Neural cell (in vitro differentiated cells): ENCODE data around the gene DGKD. TPM values are rescaled to one million over a fixed set of nuclear protein-coding genes. Genes with fewer than 3 reads are reported as not detected.

Source experiments
- H2AFZ ChIP-seq: fragments of 200-600, 300-800 bp; sonication (generic), shearing (Covaris generic); 2 replicates; pipeline ENCODE4 v1.6.0; 2014; ENCODE audit warnings: low read depth, mild to moderate bottlenecking, antibody characterized with exemption, low read length, moderate library complexity
- H3F3A ChIP-seq: fragments of 200-600 bp; shearing (Covaris generic); 2 replicates; pipeline ENCODE4 v1.6.1; 2016; ENCODE audit warnings: mild to moderate bottlenecking, moderate library complexity, mixed read lengths, antibody characterized with exemption, low read length; ENCODE audit not compliant: insufficient read depth, poor library complexity, severe bottlenecking
- H3K27ac ChIP-seq: fragments of 200-600, 300-800 bp; sonication (generic), shearing (Covaris generic); 2 replicates; pipeline ENCODE4 v1.5.1; 2014; ENCODE audit warnings: mild to moderate bottlenecking, low read length, moderate library complexity
- H3K27me3 ChIP-seq: fragments of 300-800, 200-600 bp; sonication (generic), shearing (Covaris generic); 2 replicates; pipeline ENCODE4 v1.6.0; 2014; ENCODE audit warnings: mild to moderate bottlenecking, low read depth, low read length, moderate library complexity; ENCODE audit not compliant: insufficient read depth
- H3K36me3 ChIP-seq: fragments of 300-800, 200-600 bp; sonication (generic), shearing (Covaris generic); 2 replicates; pipeline ENCODE4 v1.5.1; 2014; ENCODE audit warnings: mild to moderate bottlenecking, antibody characterized with exemption, low read length, moderate library complexity; ENCODE audit not compliant: insufficient read depth
- H3K4me2 ChIP-seq: fragments of 300-800, 200-600 bp; sonication (generic), shearing (Covaris generic); 2 replicates; pipeline ENCODE4 v1.6.0; 2014; ENCODE audit warnings: mild to moderate bottlenecking, low read length
- H3K4me3 ChIP-seq: fragments of 300-800, 200-600 bp; sonication (generic), shearing (Covaris generic); 2 replicates; pipeline ENCODE4 v1.5.1; 2014; ENCODE audit warnings: mild to moderate bottlenecking, low read length, moderate library complexity
- H3K79me2 ChIP-seq: fragments of 200-600 bp; shearing (Covaris generic); replicated peaks from 2 replicates; pipeline ENCODE4 v1.6.0; 2014; ENCODE audit warnings: mild to moderate bottlenecking, low read length, moderate library complexity; ENCODE audit not compliant: insufficient read depth
- H3K9ac ChIP-seq: fragments of 300-800, 200-600 bp; sonication (generic), shearing (Covaris generic); 2 replicates; pipeline ENCODE4 v1.6.1; 2016; ENCODE audit warnings: mild to moderate bottlenecking, low read length, mixed read lengths
- H3K9me2 ChIP-seq: fragments of 200-600 bp; shearing (Covaris generic); 2 replicates; pipeline ENCODE4 v1.6.1; 2016; ENCODE audit warnings: mild to moderate bottlenecking, low read length, mixed read lengths; ENCODE audit not compliant: insufficient read depth
- H3K9me3 ChIP-seq: fragments of 200-600, 300-800 bp; sonication (generic), shearing (Covaris generic); 2 replicates; pipeline ENCODE4 v1.6.1; 2016; ENCODE audit warnings: mild to moderate bottlenecking, mixed run types, low read length, moderate library complexity, mixed read lengths
- H4K20me1 ChIP-seq: fragments of 200-600 bp; shearing (Covaris generic); 2 replicates; pipeline ENCODE4 v1.6.1; 2016; ENCODE audit warnings: mild to moderate bottlenecking, mixed run types; ENCODE audit not compliant: insufficient read depth
- CTCF ChIP-seq: fragments of 450-650 bp; IDR thresholded peaks from 2 replicates; pipeline ENCODE4 v1.5.1; 2014; ENCODE audit warnings: antibody characterized with exemption, mild to moderate bottlenecking, moderate library complexity; ENCODE audit not compliant: poor library complexity, severe bottlenecking
- MXI1 ChIP-seq: fragments of 450-650 bp; conservative IDR thresholded peaks from 2 replicates; pipeline ENCODE4 v1.6.1; 2014; ENCODE audit warnings: antibody characterized with exemption, mild to moderate bottlenecking; ENCODE audit not compliant: poor library complexity, severe bottlenecking
- POLR2AphosphoS5 ChIP-seq: IDR thresholded peaks from 2 replicates; pipeline ENCODE4 v1.6.1; 2012
- RAD21 ChIP-seq: fragments of 450-650 bp; conservative IDR thresholded peaks from 2 replicates; pipeline ENCODE4 v1.6.1; 2014; ENCODE audit warnings: antibody characterized with exemption, mild to moderate bottlenecking, moderate library complexity
- SMC3 ChIP-seq: fragments of 450-650 bp; conservative IDR thresholded peaks from 2 replicates; pipeline ENCODE4 v1.6.1; 2014; ENCODE audit warnings: antibody characterized with exemption, mild to moderate bottlenecking, moderate library complexity; ENCODE audit not compliant: poor library complexity
- polyA plus RNA-seq: library from polyadenylated mRNA; depleted of rRNA; stranded (reverse); fragments of >200 nt; gene quantifications from 2 replicates; pipeline ENCODE4 v1.2.3, GENCODE V29; 2014
- TF ChIP-seq, protein P1 (sequence below): IDR thresholded peaks from 2 replicates; pipeline ENCODE4 v1.6.1; 2012; ENCODE audit warnings: borderline replicate concordance

Gene DGKD
- polyA plus RNA-seq, 1 donor from 2014 or later: 36.4 TPM

GRCh38 chr2:233354500-233354924 lies 218 bp downstream of the DGKD start:
- H3K79me2 ChIP-seq: peaks cover 16% of the 10 kb centered on the region
- H2AFZ ChIP-seq: no peak overlapping the region
- no peaks in the 10 kb centered on the region for H3K36me3 ChIP-seq
- H3K27ac ChIP-seq: no peak overlapping the region
- H3K4me2 ChIP-seq: no peak overlapping the region
- no peaks in the 10 kb centered on the region for H3K9me2 ChIP-seq
- no peaks in the 10 kb centered on the region for H4K20me1 ChIP-seq
- no peaks in the 10 kb centered on the region for H3F3A ChIP-seq
- peak overlapping the region; percentile 47 for H3K9ac ChIP-seq
- peak; percentile 20 for TF ChIP-seq MXI1
- TF ChIP-seq, protein P1, sequence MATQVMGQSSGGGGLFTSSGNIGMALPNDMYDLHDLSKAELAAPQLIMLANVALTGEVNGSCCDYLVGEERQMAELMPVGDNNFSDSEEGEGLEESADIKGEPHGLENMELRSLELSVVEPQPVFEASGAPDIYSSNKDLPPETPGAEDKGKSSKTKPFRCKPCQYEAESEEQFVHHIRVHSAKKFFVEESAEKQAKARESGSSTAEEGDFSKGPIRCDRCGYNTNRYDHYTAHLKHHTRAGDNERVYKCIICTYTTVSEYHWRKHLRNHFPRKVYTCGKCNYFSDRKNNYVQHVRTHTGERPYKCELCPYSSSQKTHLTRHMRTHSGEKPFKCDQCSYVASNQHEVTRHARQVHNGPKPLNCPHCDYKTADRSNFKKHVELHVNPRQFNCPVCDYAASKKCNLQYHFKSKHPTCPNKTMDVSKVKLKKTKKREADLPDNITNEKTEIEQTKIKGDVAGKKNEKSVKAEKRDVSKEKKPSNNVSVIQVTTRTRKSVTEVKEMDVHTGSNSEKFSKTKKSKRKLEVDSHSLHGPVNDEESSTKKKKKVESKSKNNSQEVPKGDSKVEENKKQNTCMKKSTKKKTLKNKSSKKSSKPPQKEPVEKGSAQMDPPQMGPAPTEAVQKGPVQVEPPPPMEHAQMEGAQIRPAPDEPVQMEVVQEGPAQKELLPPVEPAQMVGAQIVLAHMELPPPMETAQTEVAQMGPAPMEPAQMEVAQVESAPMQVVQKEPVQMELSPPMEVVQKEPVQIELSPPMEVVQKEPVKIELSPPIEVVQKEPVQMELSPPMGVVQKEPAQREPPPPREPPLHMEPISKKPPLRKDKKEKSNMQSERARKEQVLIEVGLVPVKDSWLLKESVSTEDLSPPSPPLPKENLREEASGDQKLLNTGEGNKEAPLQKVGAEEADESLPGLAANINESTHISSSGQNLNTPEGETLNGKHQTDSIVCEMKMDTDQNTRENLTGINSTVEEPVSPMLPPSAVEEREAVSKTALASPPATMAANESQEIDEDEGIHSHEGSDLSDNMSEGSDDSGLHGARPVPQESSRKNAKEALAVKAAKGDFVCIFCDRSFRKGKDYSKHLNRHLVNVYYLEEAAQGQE: no peak
- H3K4me3 ChIP-seq: peak overlapping the region; percentile 85
- H3K9me3 ChIP-seq: no peaks in the 10 kb centered on the region
- H3K27me3 ChIP-seq: peaks cover 3% of the 10 kb centered on the region

DNA sequence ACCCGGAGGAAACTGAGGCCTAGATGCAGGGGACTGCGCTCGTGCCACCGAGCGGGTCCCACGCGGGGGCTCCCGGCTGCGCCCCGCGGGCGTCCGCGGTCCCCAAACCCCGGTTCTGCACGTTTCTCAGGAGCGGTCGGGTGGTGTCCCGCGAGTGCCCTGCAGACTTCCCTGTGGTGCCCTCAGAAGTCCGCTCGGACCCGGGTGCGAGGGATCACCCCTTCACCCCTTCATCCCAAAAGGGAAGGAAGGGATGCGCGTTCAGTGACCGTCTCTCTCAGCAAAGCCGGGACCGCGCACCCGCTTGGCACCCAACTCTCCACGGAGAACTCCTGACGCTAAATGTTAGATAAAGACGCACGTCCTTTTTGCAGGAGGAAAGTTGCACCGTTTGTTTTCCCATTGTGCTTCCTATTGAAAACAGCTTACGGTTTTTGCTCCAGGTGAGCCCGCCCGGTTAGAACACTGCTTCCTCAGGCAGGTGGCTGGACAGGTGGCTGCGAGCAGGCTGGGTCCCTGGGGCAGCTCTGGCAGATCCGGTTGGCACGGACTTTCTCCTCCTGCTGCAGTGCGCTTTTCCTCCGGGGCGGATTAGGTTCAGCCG lies 779 bp downstream of the DGKD start:
- peak overlapping the region; percentile 63 for H3K9ac ChIP-seq
- no peaks in the 10 kb centered on the region for H3F3A ChIP-seq
- H3K27me3 ChIP-seq: peaks cover 3% of the 10 kb centered on the region
- H3K36me3 ChIP-seq: no peaks in the 10 kb centered on the region
- H3K4me3 ChIP-seq: peak overlapping the region; percentile 85
- peaks cover 16% of the 10 kb centered on the region for H3K79me2 ChIP-seq
- TF ChIP-seq POLR2AphosphoS5 (no peak), RAD21 (no peak), CTCF (no peak), SMC3 (no peak), MXI1 (peak; percentile 17)
- TF ChIP-seq, protein P1: no peak
- H3K27ac ChIP-seq: no peak overlapping the region
- H3K4me2 ChIP-seq: peak overlapping the region; percentile 72
- H2AFZ ChIP-seq: no peak overlapping the region
- no peaks in the 10 kb centered on the region for H3K9me2 ChIP-seq
- no peaks in the 10 kb centered on the region for H4K20me1 ChIP-seq
- no peaks in the 10 kb centered on the region for H3K9me3 ChIP-seq
